HepG2 (cell line): ENCODE measurements around the gene MYADML2. TPM values are rescaled to one million over a fixed set of nuclear protein-coding genes. Genes with fewer than 3 reads are reported as not detected.

Experiments used
- FOSL1 ChIP-seq: sonication (generic); formaldehyde crosslinking; IDR thresholded peaks from 2 replicates; pipeline ENCODE4 v1.9.0; 2021; ENCODE audit warnings: missing genetic modification reagents, borderline replicate concordance
- FOXC1 ChIP-seq: sonication (generic); formaldehyde crosslinking; IDR thresholded peaks from 2 replicates; pipeline ENCODE4 v1.8.0; 2022; ENCODE audit warnings: mild to moderate bottlenecking, missing genetic modification reagents, borderline replicate concordance
- HOXA9 ChIP-seq: sonication (generic); formaldehyde crosslinking; IDR thresholded peaks from 2 replicates; pipeline ENCODE4 v1.8.1; 2022; ENCODE audit warnings: missing genetic modification reagents, mild to moderate bottlenecking, moderate library complexity, borderline replicate concordance
- MEF2D ChIP-seq: sonication (generic); formaldehyde crosslinking; IDR thresholded peaks from 2 replicates; pipeline ENCODE4 v1.5.1; 2020; ENCODE audit warnings: mild to moderate bottlenecking, missing genetic modification reagents
- SETDB1 ChIP-seq: sonication (generic); formaldehyde crosslinking; IDR thresholded peaks from 2 replicates; pipeline ENCODE4 v1.5.1; 2020; ENCODE audit warnings: missing genetic modification reagents, mild to moderate bottlenecking, borderline replicate concordance
- ZFP36L1 ChIP-seq: sonication (generic); formaldehyde crosslinking; IDR thresholded peaks from 2 replicates; pipeline ENCODE4 v1.8.0; 2022; ENCODE audit warnings: mild to moderate bottlenecking, missing genetic modification reagents, moderate library complexity
- ZNF589 ChIP-seq: sonication (generic); formaldehyde crosslinking; conservative IDR thresholded peaks from 2 replicates; pipeline ENCODE4 v1.8.0; 2022; ENCODE audit warnings: mild to moderate bottlenecking, moderate library complexity, missing genetic modification reagents
- ZNF7 ChIP-seq: IDR thresholded peaks from 2 replicates; pipeline ENCODE4 v1.6.1; 2016; ENCODE audit warnings: missing biosample characterization, missing genetic modification reagents
- polyA plus RNA-seq, 8 experiments: library from polyadenylated mRNA; depleted of rRNA in 3 of 8; stranded (reverse) in 7 of 8; unstranded in 1 of 8; fragments of >200 nt; fragmentation: Illumina TruSeq in 4 of 8; extraction: Trizol in 4 of 8; gene quantifications; 2 replicates each; pipeline versions ENCODE4 v1.2.1 to v1.2.3, GENCODE V29; 2011 to 2016; ENCODE audit warnings: low read depth in 4 of 8, missing spikeins in 1 of 8, mixed read lengths in 1 of 8; ENCODE audit not compliant: insufficient read depth in 1 of 8
- total RNA-seq, 5 experiments: library from RNA; depleted of rRNA; stranded (reverse); fragments of >200 nt; fragmentation: Illumina TruSeq; extraction: Trizol; gene quantifications; 2 replicates each; pipeline ENCODE4 v1.2.3, GENCODE V29; 2016; ENCODE audit warnings: low read depth in 1 of 5
- TF ChIP-seq, protein P1 (sequence below): sonication (generic); formaldehyde crosslinking; IDR thresholded peaks from 2 replicates; pipeline ENCODE4 v1.5.1; 2020; ENCODE audit warnings: mild to moderate bottlenecking, missing genetic modification reagents
- TF ChIP-seq, protein P2 (sequence below): sonication (generic); formaldehyde crosslinking; IDR thresholded peaks from 2 replicates; pipeline ENCODE4 v1.4.0; 2020; ENCODE audit warnings: mild to moderate bottlenecking, missing genetic modification reagents, borderline replicate concordance
- TF ChIP-seq, protein P3 (sequence below): sonication (generic); formaldehyde crosslinking; IDR thresholded peaks from 2 replicates; pipeline ENCODE4 v1.8.0; 2023; ENCODE audit warnings: mild to moderate bottlenecking, missing genetic modification reagents
- TF ChIP-seq, protein P4 (sequence below): sonication (generic); formaldehyde crosslinking; IDR thresholded peaks from 2 replicates; pipeline ENCODE4 v1.5.0; 2020; ENCODE audit warnings: mild to moderate bottlenecking, missing genetic modification reagents
- TF ChIP-seq, protein P5 (sequence below): IDR thresholded peaks from 2 replicates; pipeline ENCODE4 v1.4.0; 2020; ENCODE audit warnings: mild to moderate bottlenecking, missing genetic modification reagents
- TF ChIP-seq, protein P6 (sequence below): sonication (generic); formaldehyde crosslinking; IDR thresholded peaks from 2 replicates; pipeline ENCODE4 v1.8.0; 2022; ENCODE audit warnings: mild to moderate bottlenecking, missing genetic modification reagents, moderate library complexity

MYADML2 gene
- total and polyA plus RNA-seq, 2 of the 13 experiments (the other 11 are each of a cell fraction or from before 2014, with no cell fraction given): not detected

DNA sequence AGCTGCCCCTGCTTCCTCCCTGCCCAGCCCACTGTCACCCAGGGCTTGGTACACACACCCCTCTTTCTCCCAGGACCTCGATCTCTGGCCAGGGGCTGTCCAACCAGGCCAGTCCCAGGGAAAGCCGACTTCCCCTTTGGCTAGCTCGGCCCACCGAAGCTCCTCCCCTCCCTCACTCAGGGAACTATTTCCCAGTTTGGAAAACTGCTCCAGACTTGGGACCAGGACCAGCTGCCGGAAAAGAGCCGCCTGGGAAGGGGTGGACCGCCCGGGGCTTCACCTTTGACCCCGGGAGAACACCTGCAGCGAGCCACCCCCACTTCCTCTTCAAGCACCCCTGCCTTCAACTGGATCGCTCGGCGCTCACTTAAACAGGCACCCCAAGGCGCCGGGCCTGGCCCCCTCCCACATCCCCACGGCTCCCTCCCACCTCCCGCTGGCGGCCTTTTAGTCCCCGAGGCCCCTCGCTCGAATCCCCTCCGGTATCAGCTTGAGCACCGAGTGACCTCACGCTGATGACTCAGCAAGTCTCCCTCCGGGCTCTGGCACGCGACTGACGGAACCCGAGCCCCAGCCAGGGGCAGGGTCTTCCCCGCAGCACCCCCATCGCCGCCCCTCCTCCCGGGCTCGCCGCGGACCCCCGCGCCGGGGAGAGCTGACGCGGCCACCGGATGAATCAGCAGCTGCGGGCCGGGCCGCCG lies 20.4 kb downstream of the MYADML2 start (continued):
- TF ChIP-seq SETDB1: no peak
- TF ChIP-seq, protein P1, sequence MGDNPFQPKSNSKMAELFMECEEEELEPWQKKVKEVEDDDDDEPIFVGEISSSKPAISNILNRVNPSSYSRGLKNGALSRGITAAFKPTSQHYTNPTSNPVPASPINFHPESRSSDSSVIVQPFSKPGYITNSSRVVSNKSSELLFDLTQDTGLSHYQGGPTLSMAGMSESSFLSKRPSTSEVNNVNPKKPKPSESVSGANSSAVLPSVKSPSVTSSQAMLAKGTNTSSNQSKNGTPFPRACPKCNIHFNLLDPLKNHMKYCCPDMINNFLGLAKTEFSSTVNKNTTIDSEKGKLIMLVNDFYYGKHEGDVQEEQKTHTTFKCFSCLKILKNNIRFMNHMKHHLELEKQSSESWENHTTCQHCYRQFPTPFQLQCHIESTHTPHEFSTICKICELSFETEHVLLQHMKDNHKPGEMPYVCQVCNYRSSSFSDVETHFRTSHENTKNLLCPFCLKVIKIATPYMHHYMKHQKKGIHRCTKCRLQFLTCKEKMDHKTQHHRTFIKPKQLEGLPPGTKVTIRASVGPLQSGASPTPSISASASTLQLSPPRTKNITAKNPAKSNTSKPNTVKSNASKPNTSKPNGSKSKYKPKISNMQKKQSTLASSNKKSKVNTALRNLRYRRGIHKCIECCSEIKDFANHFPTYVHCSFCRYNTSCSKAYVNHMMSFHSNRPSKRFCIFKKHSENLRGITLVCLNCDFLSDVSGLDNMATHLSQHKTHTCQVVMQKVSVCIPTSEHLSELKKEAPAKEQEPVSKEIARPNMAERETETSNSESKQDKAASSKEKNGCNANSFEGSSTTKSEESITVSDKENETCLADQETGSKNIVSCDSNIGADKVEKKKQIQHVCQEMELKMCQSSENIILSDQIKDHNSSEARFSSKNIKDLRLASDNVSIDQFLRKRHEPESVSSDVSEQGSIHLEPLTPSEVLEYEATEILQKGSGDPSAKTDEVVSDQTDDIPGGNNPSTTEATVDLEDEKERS (CRISPR knock-in tag): no peak
- TF ChIP-seq, protein P2, sequence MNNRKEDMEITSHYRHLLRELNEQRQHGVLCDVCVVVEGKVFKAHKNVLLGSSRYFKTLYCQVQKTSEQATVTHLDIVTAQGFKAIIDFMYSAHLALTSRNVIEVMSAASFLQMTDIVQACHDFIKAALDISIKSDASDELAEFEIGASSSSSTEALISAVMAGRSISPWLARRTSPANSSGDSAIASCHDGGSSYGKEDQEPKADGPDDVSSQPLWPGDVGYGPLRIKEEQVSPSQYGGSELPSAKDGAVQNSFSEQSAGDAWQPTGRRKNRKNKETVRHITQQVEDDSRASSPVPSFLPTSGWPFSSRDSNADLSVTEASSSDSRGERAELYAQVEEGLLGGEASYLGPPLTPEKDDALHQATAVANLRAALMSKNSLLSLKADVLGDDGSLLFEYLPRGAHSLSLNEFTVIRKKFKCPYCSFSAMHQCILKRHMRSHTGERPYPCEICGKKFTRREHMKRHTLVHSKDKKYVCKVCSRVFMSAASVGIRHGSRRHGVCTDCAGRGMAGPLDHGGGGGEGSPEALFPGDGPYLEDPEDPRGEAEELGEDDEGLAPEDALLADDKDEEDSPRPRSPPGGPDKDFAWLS (CRISPR knock-in tag): no peak; the same call in 1 of the 2 replicates
- no peak; the same call in 1 of the 2 replicates for TF ChIP-seq FOSL1 (CRISPR knock-in tag)
- no peak for TF ChIP-seq ZFP36L1
- TF ChIP-seq, protein P3, sequence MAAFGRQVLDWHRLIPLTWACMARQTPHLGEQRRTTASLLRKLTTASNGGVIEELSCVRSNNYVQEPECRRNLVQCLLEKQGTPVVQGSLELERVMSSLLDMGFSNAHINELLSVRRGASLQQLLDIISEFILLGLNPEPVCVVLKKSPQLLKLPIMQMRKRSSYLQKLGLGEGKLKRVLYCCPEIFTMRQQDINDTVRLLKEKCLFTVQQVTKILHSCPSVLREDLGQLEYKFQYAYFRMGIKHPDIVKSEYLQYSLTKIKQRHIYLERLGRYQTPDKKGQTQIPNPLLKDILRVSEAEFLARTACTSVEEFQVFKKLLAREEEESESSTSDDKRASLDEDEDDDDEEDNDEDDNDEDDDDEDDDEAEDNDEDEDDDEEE: peak; percentile 75
- TF ChIP-seq MEF2D: 0 out of 2 replicates have a peak, but pooled peaks have one; percentile 8
- TF ChIP-seq, protein P4, sequence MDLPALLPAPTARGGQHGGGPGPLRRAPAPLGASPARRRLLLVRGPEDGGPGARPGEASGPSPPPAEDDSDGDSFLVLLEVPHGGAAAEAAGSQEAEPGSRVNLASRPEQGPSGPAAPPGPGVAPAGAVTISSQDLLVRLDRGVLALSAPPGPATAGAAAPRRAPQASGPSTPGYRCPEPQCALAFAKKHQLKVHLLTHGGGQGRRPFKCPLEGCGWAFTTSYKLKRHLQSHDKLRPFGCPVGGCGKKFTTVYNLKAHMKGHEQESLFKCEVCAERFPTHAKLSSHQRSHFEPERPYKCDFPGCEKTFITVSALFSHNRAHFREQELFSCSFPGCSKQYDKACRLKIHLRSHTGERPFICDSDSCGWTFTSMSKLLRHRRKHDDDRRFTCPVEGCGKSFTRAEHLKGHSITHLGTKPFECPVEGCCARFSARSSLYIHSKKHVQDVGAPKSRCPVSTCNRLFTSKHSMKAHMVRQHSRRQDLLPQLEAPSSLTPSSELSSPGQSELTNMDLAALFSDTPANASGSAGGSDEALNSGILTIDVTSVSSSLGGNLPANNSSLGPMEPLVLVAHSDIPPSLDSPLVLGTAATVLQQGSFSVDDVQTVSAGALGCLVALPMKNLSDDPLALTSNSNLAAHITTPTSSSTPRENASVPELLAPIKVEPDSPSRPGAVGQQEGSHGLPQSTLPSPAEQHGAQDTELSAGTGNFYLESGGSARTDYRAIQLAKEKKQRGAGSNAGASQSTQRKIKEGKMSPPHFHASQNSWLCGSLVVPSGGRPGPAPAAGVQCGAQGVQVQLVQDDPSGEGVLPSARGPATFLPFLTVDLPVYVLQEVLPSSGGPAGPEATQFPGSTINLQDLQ (CRISPR knock-in tag): no peak
- TF ChIP-seq HOXA9 (CRISPR knock-in tag): no peak
- TF ChIP-seq ZNF589: 0 out of 2 replicates have a peak, but pooled peaks have one; percentile 22
- TF ChIP-seq, protein P5, sequence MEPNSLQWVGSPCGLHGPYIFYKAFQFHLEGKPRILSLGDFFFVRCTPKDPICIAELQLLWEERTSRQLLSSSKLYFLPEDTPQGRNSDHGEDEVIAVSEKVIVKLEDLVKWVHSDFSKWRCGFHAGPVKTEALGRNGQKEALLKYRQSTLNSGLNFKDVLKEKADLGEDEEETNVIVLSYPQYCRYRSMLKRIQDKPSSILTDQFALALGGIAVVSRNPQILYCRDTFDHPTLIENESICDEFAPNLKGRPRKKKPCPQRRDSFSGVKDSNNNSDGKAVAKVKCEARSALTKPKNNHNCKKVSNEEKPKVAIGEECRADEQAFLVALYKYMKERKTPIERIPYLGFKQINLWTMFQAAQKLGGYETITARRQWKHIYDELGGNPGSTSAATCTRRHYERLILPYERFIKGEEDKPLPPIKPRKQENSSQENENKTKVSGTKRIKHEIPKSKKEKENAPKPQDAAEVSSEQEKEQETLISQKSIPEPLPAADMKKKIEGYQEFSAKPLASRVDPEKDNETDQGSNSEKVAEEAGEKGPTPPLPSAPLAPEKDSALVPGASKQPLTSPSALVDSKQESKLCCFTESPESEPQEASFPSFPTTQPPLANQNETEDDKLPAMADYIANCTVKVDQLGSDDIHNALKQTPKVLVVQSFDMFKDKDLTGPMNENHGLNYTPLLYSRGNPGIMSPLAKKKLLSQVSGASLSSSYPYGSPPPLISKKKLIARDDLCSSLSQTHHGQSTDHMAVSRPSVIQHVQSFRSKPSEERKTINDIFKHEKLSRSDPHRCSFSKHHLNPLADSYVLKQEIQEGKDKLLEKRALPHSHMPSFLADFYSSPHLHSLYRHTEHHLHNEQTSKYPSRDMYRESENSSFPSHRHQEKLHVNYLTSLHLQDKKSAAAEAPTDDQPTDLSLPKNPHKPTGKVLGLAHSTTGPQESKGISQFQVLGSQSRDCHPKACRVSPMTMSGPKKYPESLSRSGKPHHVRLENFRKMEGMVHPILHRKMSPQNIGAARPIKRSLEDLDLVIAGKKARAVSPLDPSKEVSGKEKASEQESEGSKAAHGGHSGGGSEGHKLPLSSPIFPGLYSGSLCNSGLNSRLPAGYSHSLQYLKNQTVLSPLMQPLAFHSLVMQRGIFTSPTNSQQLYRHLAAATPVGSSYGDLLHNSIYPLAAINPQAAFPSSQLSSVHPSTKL (CRISPR knock-in tag): 0 out of 2 replicates have a peak, but pooled peaks have one; percentile 7
- no peak for TF ChIP-seq FOXC1
- TF ChIP-seq ZNF7 (CRISPR knock-in tag): no peak
- TF ChIP-seq, protein P6, sequence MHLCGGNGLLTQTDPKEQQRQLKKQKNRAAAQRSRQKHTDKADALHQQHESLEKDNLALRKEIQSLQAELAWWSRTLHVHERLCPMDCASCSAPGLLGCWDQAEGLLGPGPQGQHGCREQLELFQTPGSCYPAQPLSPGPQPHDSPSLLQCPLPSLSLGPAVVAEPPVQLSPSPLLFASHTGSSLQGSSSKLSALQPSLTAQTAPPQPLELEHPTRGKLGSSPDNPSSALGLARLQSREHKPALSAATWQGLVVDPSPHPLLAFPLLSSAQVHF (CRISPR knock-in tag): no peak
